ENCODE results near the gene UNC80.

The UNC80 gene

GRCh38 chr2:209969692-209970091 lies 198.1 kb downstream of the UNC80 start:
- DNase-seq (ENCODE audit: low read depth in 2 of 2) = no peak

GRCh38 chr2:209970271-209970670 lies 198.6 kb downstream of the UNC80 start:
- no peak for DNase-seq (ENCODE audit: low read depth in 2 of 2)

GRCh38 chr2:209970711-209971110 lies 199.1 kb downstream of the UNC80 start:
- DNase-seq (ENCODE audit: low read depth in 2 of 2) = no peak

GRCh38 chr2:209973328-209973727 lies 201.7 kb downstream of the UNC80 start:
- DNase-seq (ENCODE audit: low read depth in 2 of 2) = no peak

- DNase-seq (ENCODE audit: low read depth in 2 of 2) = no peak
Measured at GRCh38 chr2:209974576-209974975, 202.9 kb downstream of the UNC80 start.

- DNase-seq (ENCODE audit: low read depth in 2 of 2) = no peak
Measured at GRCh38 chr2:209976698-209977385, 205.2 kb downstream of the UNC80 start.

- DNase-seq (ENCODE audit: low read depth in 2 of 2) = peak in 1 of 2 experiments; percentile 5
Measured at GRCh38 chr2:209977386-209978239, 206.0 kb downstream of the UNC80 start.

GRCh38 chr2:209984291-209984690 lies 212.7 kb downstream of the UNC80 start:
- no peak for DNase-seq (ENCODE audit: low read depth in 2 of 2)

GRCh38 chr2:209985874-209986273 lies 214.2 kb downstream of the UNC80 start:
- DNase-seq (ENCODE audit: low read depth in 2 of 2) = no peak

GRCh38 chr2:209986415-209986814 lies 214.8 kb downstream of the UNC80 start:
- no peak for DNase-seq (ENCODE audit: low read depth in 2 of 2)

GRCh38 chr2:209988010-209988409 lies 216.4 kb downstream of the UNC80 start:
- no peak for DNase-seq (ENCODE audit: low read depth in 2 of 2)

GRCh38 chr2:209990838-209991237 lies 219.2 kb downstream of the UNC80 start:
- DNase-seq (ENCODE audit: low read depth in 2 of 2) = no peak

- no peak for DNase-seq (ENCODE audit: low read depth in 2 of 2)
Measured at GRCh38 chr2:209993968-209994367, 222.3 kb downstream of the UNC80 start.

GRCh38 chr2:209998596-209998995 lies 227.0 kb downstream of the UNC80 start:
- DNase-seq (ENCODE audit: low read depth in 2 of 2) = no peak

- DNase-seq (ENCODE audit: low read depth in 2 of 2) = no peak
Measured at GRCh38 chr2:210000464-210001324, 229.1 kb downstream of the UNC80 start.

- DNase-seq (ENCODE audit: low read depth in 2 of 2) = peak; percentile 77 to 78
Measured at GRCh38 chr2:210002158-210003157, 230.8 kb downstream of the UNC80 start, which contains the start of gene RPE. Gene RPE, plus strand, starts transcription at chr2:210002638. Its CDS starts 24 bp downstream, at chr2:210002662.

- no peak for DNase-seq (ENCODE audit: low read depth in 2 of 2)
Measured at GRCh38 chr2:210003359-210003758, 231.7 kb downstream of the UNC80 start.

- DNase-seq (ENCODE audit: low read depth in 2 of 2) = no peak
Measured at GRCh38 chr2:210004881-210005280, 233.2 kb downstream of the UNC80 start.

- no peak for DNase-seq (ENCODE audit: low read depth in 2 of 2)
Measured at GRCh38 chr2:210007895-210008294, 236.3 kb downstream of the UNC80 start.

- DNase-seq (ENCODE audit: low read depth in 2 of 2) = no peak
Measured at GRCh38 chr2:210009126-210009525, 237.5 kb downstream of the UNC80 start.

GRCh38 chr2:210009896-210010295 lies 238.3 kb downstream of the UNC80 start:
- DNase-seq (ENCODE audit: low read depth in 2 of 2) = no peak
